GM23248 (cell line): ENCODE results near the gene NEMF. TPM values are rescaled to one million over a fixed set of nuclear protein-coding genes. Genes with fewer than 3 reads are reported as not detected.

Experiments
- DNase-seq: peaks from one replicate; pipeline ENCODE4 v3.0.0-alpha.2; 2015
- H2AFZ ChIP-seq: fragments of 200-600 bp; sonication (generic); 2 replicates; pipeline ENCODE4 v1.6.1; 2016; ENCODE audit warnings: antibody characterized with exemption
- H3F3A ChIP-seq: fragments of 200-600 bp; sonication (generic); 2 replicates; pipeline ENCODE4 v1.6.1; 2016; ENCODE audit warnings: mild to moderate bottlenecking, antibody characterized with exemption, mixed run types; ENCODE audit not compliant: insufficient read depth
- H3K27ac ChIP-seq: fragments of 200-600 bp; sonication (generic); 2 replicates; pipeline ENCODE4 v1.5.1; 2016; ENCODE audit warnings: mild to moderate bottlenecking
- H3K27me3 ChIP-seq: fragments of 200-600 bp; sonication (generic); replicated peaks from 2 replicates; pipeline ENCODE4 v1.6.1; 2016; ENCODE audit warnings: mild to moderate bottlenecking; ENCODE audit not compliant: insufficient read depth
- H3K36me3 ChIP-seq: fragments of 200-600 bp; sonication (generic); 2 replicates; pipeline ENCODE4 v1.6.1; 2016; ENCODE audit warnings: low read depth, mild to moderate bottlenecking
- H3K4me1 ChIP-seq: fragments of 200-600 bp; sonication (generic); 2 replicates; pipeline ENCODE4 v1.6.1; 2016; ENCODE audit warnings: mild to moderate bottlenecking; ENCODE audit not compliant: insufficient read depth
- H3K4me2 ChIP-seq: fragments of 200-600 bp; sonication (generic); one replicate; pipeline ENCODE4 v1.6.1; 2016; ENCODE audit warnings: mild to moderate bottlenecking; ENCODE audit not compliant: unreplicated experiment
- H3K4me3 ChIP-seq: fragments of 200-600 bp; sonication (generic); 2 replicates; pipeline ENCODE4 v1.5.1; 2016; ENCODE audit warnings: mild to moderate bottlenecking
- H3K79me2 ChIP-seq: fragments of 200-600 bp; sonication (generic); 2 replicates; pipeline ENCODE4 v1.6.1; 2016; ENCODE audit warnings: mild to moderate bottlenecking; ENCODE audit not compliant: insufficient read depth
- H3K9ac ChIP-seq: fragments of 200-600 bp; sonication (generic); 2 replicates; pipeline ENCODE4 v1.6.1; 2016; ENCODE audit warnings: mild to moderate bottlenecking
- H3K9me2 ChIP-seq: fragments of 200-600 bp; sonication (generic); 2 replicates; pipeline ENCODE4 v1.6.1; 2016; ENCODE audit warnings: mixed run types, mild to moderate bottlenecking, moderate library complexity; ENCODE audit not compliant: insufficient read depth
- H3K9me3 ChIP-seq: fragments of 200-600 bp; sonication (generic); one replicate; pipeline ENCODE4 v1.6.1; 2017; ENCODE audit warnings: low read depth
- H4K20me1 ChIP-seq: fragments of 200-600 bp; sonication (generic); 2 replicates; pipeline ENCODE4 v1.6.0; 2016; ENCODE audit not compliant: insufficient read depth
- EZH2 ChIP-seq: fragments of 200-600 bp; sonication (generic); IDR thresholded peaks from 2 replicates; pipeline ENCODE4 v1.6.1; 2018; ENCODE audit warnings: antibody characterized with exemption, mild to moderate bottlenecking; ENCODE audit not compliant: insufficient read depth, poor library complexity, severe bottlenecking
- EZH2phosphoT487 ChIP-seq: fragments of 200-600 bp; sonication (generic); IDR thresholded peaks from 2 replicates; pipeline ENCODE4 v1.6.1; 2018; ENCODE audit warnings: antibody characterized with exemption, moderate library complexity, mild to moderate bottlenecking, low read depth; ENCODE audit not compliant: insufficient read depth
- WGBS, 2 experiments: methylation state at CpG; one replicate each; pipeline ENCODE4 v1.1.6; 2015 to 2017; ENCODE audit warnings: low lambda C conversion rate in 2 of 2, low coverage in 1 of 2; ENCODE audit errors: missing lambda C conversion rate in 2 of 2; 5-methylcytosine and 5-hydroxymethylcytosine counted together
- in situ Hi-C: fragments of 300-500 bp; cut with MboI; formaldehyde crosslinking; loops from 2 replicates; pipeline ENCODE4 v1.15.0; 2020
- polyA plus RNA-seq: library from polyadenylated mRNA; unstranded; fragments of >200 nt; fragmentation: Nextera tagmentation; extraction: Ambion mirVana; gene quantifications from 2 replicates; pipeline ENCODE4 v1.2.1, GENCODE V29; 2016
- total RNA-seq: library from RNA; depleted of rRNA; stranded (reverse); fragments of >200 nt; shearing (Covaris generic); gene quantifications from 2 replicates; pipeline ENCODE4 v1.2.3, GENCODE V29; 2014

The NEMF gene
- total and polyA plus RNA-seq, 2 experiments from 2014 or later = 56.5 to 65.9 TPM

DNA sequence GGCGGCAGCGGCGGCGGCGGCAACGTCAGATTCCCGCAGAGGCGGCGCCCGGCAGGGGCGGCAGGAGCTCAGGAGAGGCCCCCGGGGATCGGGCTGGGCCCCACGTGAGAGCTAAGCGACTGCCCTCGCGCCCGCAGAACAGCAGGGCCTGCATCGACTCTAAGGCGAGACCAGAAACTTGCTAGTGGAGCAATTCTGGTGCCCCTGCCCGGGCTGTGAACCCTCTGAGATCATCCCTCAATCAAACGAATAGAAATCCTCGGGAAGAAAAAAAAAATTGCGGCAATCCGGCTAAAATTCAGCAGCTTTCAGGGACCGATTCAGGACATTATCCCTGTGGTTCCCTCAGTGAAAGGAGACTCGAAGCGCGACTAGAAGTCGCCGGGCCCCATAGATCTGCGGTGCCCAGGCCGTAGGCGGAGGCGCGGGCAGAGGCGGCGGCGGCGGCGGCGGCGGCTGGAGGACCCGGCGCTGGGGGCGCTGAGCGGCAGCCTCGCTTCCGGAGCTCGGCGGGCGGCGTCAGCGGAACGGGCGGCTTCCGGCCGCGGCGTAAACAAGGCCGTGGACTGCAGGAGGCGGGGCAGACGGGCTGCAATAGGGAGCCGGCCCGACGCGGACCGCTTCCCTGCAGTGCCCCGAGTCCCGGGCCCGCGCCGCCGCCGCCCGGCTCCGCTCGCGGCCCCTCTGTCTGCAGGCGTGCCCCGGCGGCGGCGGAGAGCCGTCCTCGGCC is 84.9 kb downstream of the NEMF start, which contains the start of gene KLHDC2:
Gene KLHDC2 (plus strand): TSS at position 583 of the 730 bp plus-strand sequence. CDS start 316 bp downstream, outside the sequence.
- H3K27ac ChIP-seq = peak within 1 kb of the TSS; percentile 98
- H3K4me2 ChIP-seq = peak within 1 kb of the TSS; percentile 91
- H3K9me3 ChIP-seq = no peaks in the 10 kb centered on the region
- H3K36me3 ChIP-seq = peaks cover 8% of the 10 kb centered on the region; the same call in 1 of the 2 replicates
- peaks cover 44% of the 10 kb centered on the region for H3K79me2 ChIP-seq
- no peaks in the 10 kb centered on the region for H3K9me2 ChIP-seq
- no peak for TF ChIP-seq EZH2
- TF ChIP-seq EZH2phosphoT487 = no peak
- H3K9ac ChIP-seq = peak within 1 kb of the TSS; percentile 99
- in situ Hi-C loops = loop anchor here (10.0 kb wide), 1 partner anchor 133 kb away; the partner anchor contains the start of gene DNAAF2
- no peaks in the 10 kb centered on the region for H3K27me3 ChIP-seq
- H3K4me1 ChIP-seq = peaks cover 25% of the 10 kb centered on the region
- H4K20me1 ChIP-seq = no peaks in the 10 kb centered on the region
- peak within 1 kb of the TSS; percentile 83 for H3K4me3 ChIP-seq
- 0 to 1% methylated on average over 50 to 67 of the region's 86 CpGs for WGBS, 2 experiments
- H2AFZ ChIP-seq = peak within 1 kb of the TSS; percentile 87
- H3F3A ChIP-seq = peaks cover 28% of the 10 kb centered on the region
- peak; percentile 96 for DNase-seq

DNA sequence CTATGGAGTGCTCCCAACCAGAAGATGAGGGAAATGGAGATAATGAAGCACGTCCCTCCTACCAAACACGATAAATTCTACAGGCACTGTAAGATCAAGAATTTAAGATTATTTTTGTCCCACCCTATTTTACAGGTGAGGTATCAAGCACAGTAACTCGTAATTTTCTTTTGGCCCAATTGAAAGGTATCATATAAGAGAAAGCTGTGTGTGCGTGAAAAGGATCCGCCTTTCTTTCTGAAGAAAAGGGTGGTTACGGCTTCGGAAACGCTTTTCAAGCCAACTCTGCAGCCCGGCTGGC is 85.4 kb downstream of the NEMF start:
- Histone ChIP-seq H2AFZ (peak overlapping the region; percentile 87), H3K27me3 (no peaks in the 10 kb centered on the region), H3K4me3 (peak overlapping the region; percentile 83), H3F3A (peaks cover 28% of the 10 kb centered on the region), H3K4me2 (peak overlapping the region; percentile 91), H3K9me3 (no peaks in the 10 kb centered on the region), H3K4me1 (peaks cover 25% of the 10 kb centered on the region), H3K27ac (peak overlapping the region; percentile 98), H3K9ac (peak overlapping the region; percentile 99), H3K36me3 (peaks cover 4% of the 10 kb centered on the region; the same call in 1 of the 2 replicates), H4K20me1 (no peaks in the 10 kb centered on the region), H3K9me2 (no peaks in the 10 kb centered on the region), H3K79me2 (peaks cover 39% of the 10 kb centered on the region)
- in situ Hi-C loops = loop anchor here (10.0 kb wide), 1 partner anchor 132 kb away; the partner anchor contains the start of gene DNAAF2
- no peak for TF ChIP-seq EZH2
- TF ChIP-seq EZH2phosphoT487 = no peak
- no peak for DNase-seq
- 5 to 8% methylated on average over 9 of the region's 9 CpGs for WGBS, 2 experiments

DNA sequence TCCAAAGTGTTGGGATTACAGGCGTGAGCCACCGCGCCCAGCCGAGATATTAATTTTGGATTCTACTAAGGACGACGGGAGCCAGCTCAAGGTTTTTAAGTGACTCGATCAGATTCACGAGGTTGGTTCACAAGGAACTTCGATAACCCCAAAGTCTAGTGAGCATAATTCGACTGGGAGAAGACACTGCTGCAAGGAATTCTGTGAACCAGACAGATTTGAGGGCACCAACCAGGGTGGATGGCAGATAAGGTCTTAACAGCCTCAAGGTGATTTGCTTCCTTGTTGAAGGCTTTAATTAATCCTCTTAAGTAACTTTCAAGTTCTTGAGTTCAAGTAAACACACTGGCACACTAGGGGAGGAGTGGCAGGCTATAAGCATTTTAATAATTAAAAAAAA is 85.7 kb downstream of the NEMF start:
- Histone ChIP-seq H3F3A (peaks cover 28% of the 10 kb centered on the region), H3K4me2 (peak overlapping the region; percentile 91), H3K9me3 (no peaks in the 10 kb centered on the region), H2AFZ (peak overlapping the region; percentile 87), H4K20me1 (no peaks in the 10 kb centered on the region), H3K9me2 (no peaks in the 10 kb centered on the region), H3K9ac (peak overlapping the region; percentile 99), H3K27ac (peak overlapping the region; percentile 98), H3K79me2 (peaks cover 36% of the 10 kb centered on the region), H3K27me3 (no peaks in the 10 kb centered on the region), H3K36me3 (0 out of 2 replicates have a peak, but pooled peaks cover under 1% of the 10 kb centered on the region), H3K4me1 (peaks cover 25% of the 10 kb centered on the region), H3K4me3 (peak overlapping the region; percentile 83)
- 79 to 82% methylated on average over 10 of the region's 10 CpGs for WGBS, 2 experiments
- in situ Hi-C loops = loop anchor here (10.0 kb wide), 1 partner anchor 132 kb away; the partner anchor contains the start of gene DNAAF2
- TF ChIP-seq EZH2phosphoT487 = no peak
- TF ChIP-seq EZH2 = no peak
- peak; percentile 14 for DNase-seq

DNA sequence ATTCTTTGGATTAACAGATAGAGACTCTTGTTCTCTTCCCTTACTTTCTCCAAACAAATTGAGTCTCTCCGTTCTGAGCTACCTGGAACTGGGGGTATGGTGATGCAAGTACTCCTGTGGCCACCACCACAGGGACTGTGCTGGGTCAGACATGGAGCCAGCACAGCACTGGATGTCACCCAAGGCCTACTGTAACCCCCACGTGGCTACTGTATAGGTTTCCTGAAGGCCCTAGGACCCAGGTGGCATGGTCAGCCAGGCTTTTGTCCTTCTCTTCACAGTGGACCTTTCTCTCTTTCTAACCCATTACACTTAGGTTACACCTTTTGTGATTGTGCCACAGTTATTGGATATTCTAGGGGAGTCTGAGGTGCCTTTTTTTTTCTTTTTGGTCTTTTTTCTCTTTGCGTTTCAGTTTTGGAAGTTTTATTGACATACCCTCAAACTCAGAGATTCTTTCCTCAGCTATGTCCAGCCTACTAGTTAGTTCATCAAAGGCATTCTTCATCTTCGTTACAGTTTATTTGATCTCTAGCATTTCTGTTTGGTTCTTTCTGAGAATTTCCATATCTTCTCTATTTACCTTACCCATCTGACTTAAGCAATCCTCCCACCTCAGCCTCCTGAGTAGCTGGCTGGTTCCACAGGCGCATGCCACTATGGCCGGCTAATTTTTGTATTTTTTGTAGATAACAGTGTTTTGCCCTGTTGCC is 90.6 kb downstream of the NEMF start:
- in situ Hi-C loops = loop anchor here (10.0 kb wide), 1 partner anchor 127 kb away; the partner anchor contains the start of gene DNAAF2
- H3K27ac ChIP-seq = no peak overlapping the region
- H3K4me1 ChIP-seq = peaks cover 3% of the 10 kb centered on the region; the same call in 1 of the 2 replicates
- H3F3A ChIP-seq = peaks cover 4% of the 10 kb centered on the region
- H3K27me3 ChIP-seq = no peaks in the 10 kb centered on the region
- no peaks in the 10 kb centered on the region for H3K36me3 ChIP-seq
- H3K9ac ChIP-seq = no peak overlapping the region
- H3K79me2 ChIP-seq = no peaks in the 10 kb centered on the region
- 76 to 82% methylated on average over 6 of the region's 6 CpGs for WGBS, 2 experiments
- no peaks in the 10 kb centered on the region for H3K9me2 ChIP-seq
- no peaks in the 10 kb centered on the region for H3K9me3 ChIP-seq
- no peak for DNase-seq
- H2AFZ ChIP-seq = no peak overlapping the region
- H4K20me1 ChIP-seq = no peaks in the 10 kb centered on the region
- H3K4me3 ChIP-seq = no peak overlapping the region
- TF ChIP-seq EZH2 (no peak), EZH2phosphoT487 (no peak)
- no peak overlapping the region for H3K4me2 ChIP-seq
